GM23338 (cell line): Measurements from ENCODE around the gene CD84. TPM values are rescaled to one million over a fixed set of nuclear protein-coding genes. Genes with fewer than 3 reads are reported as not detected.

Experiments used
- ATAC-seq: fragments of 200-7000 bp; cut with Tn5 transposase; 3 replicates; pipeline ENCODE4 v1.9.1; 2020
- DNase-seq: peaks from one replicate; pipeline ENCODE4 v3.0.0-alpha.2; 2015; ENCODE audit warnings: low spot score
- H2AFZ ChIP-seq: fragments of 200-600 bp; sonication (generic); 2 replicates; pipeline ENCODE4 v1.8.0; 2016; ENCODE audit warnings: antibody characterized with exemption, mild to moderate bottlenecking, moderate library complexity
- H3F3A ChIP-seq: fragments of 200-600 bp; sonication (generic); replicated peaks from 2 replicates; pipeline ENCODE4 v1.8.0; 2017; ENCODE audit warnings: antibody characterized with exemption, mixed run types, low read depth
- H3K27ac ChIP-seq: fragments of 200-600 bp; sonication (generic); 2 replicates; pipeline ENCODE4 v1.6.1; 2016; ENCODE audit warnings: low read depth
- H3K27me3 ChIP-seq: fragments of 200-600 bp; sonication (generic); 2 replicates; pipeline ENCODE4 v1.8.0; 2016; ENCODE audit warnings: mild to moderate bottlenecking, mixed run types, moderate library complexity; ENCODE audit not compliant: insufficient read depth
- H3K36me3 ChIP-seq: fragments of 200-600 bp; sonication (generic); 2 replicates; pipeline ENCODE4 v1.8.0; 2016; ENCODE audit warnings: mild to moderate bottlenecking; ENCODE audit not compliant: insufficient read depth
- H3K4me1 ChIP-seq: fragments of 200-600 bp; sonication (generic); 2 replicates; pipeline ENCODE4 v1.8.0; 2016; ENCODE audit warnings: mild to moderate bottlenecking, moderate library complexity; ENCODE audit not compliant: insufficient read depth
- H3K4me2 ChIP-seq: fragments of 200-600 bp; sonication (generic); 2 replicates; pipeline ENCODE4 v1.7.1; 2017; ENCODE audit warnings: mixed run types
- H3K4me3 ChIP-seq: fragments of 200-600 bp; sonication (generic); 2 replicates; pipeline ENCODE4 v1.6.1; 2016; ENCODE audit warnings: mixed run types
- H3K79me2 ChIP-seq: fragments of 200-600 bp; sonication (generic); replicated peaks from 2 replicates; pipeline ENCODE4 v1.8.0; 2017; ENCODE audit warnings: mild to moderate bottlenecking; ENCODE audit not compliant: insufficient read depth
- H3K9me2 ChIP-seq: fragments of 200-600 bp; sonication (generic); 2 replicates; pipeline ENCODE4 v1.8.0; 2017; ENCODE audit not compliant: insufficient read depth
- H4K20me1 ChIP-seq: fragments of 200-600 bp; sonication (generic); replicated peaks from 2 replicates; pipeline ENCODE4 v1.8.0; 2017; ENCODE audit warnings: mild to moderate bottlenecking; ENCODE audit not compliant: insufficient read depth
- H3K27ac Mint-ChIP-seq: 2 replicates; pipeline ENCODE4 v1.8.0; 2020; ENCODE audit warnings: inconsistent platforms, mild to moderate bottlenecking, moderate library complexity, mixed read lengths
- H3K27me3 Mint-ChIP-seq: 3 replicates; pipeline ENCODE4 v1.8.0; 2022; ENCODE audit warnings: low read depth, mild to moderate bottlenecking, moderate library complexity, mixed read lengths, inconsistent platforms; ENCODE audit not compliant: insufficient read depth, poor library complexity
- H3K36me3 Mint-ChIP-seq: 3 replicates; pipeline ENCODE4 v1.8.0; 2021; ENCODE audit warnings: low read depth, mild to moderate bottlenecking, inconsistent platforms, moderate library complexity, mixed read lengths
- H3K4me1 Mint-ChIP-seq: 3 replicates; pipeline ENCODE4 v1.8.0; 2020; ENCODE audit warnings: mild to moderate bottlenecking, inconsistent platforms, mixed read lengths
- H3K4me3 Mint-ChIP-seq: 3 replicates; pipeline ENCODE4 v1.8.0; 2021; ENCODE audit warnings: moderate library complexity, mild to moderate bottlenecking, inconsistent platforms, mixed read lengths
- H3K9me3 Mint-ChIP-seq: 3 replicates; pipeline ENCODE4 v1.8.0; 2020; ENCODE audit warnings: moderate library complexity, mild to moderate bottlenecking, inconsistent platforms, mixed read lengths
- EZH2phosphoT487 ChIP-seq: fragments of 200-600 bp; sonication (generic); IDR thresholded peaks from one replicate; pipeline ENCODE4 v1.8.1; 2018; ENCODE audit warnings: antibody characterized with exemption; ENCODE audit not compliant: unreplicated experiment
- JUNB ChIP-seq: IDR thresholded peaks from one replicate; pipeline ENCODE4 v1.6.1; 2016; ENCODE audit warnings: antibody characterized with exemption; ENCODE audit not compliant: unreplicated experiment
- STAT1 ChIP-seq: IDR thresholded peaks from one replicate; pipeline ENCODE4 v1.6.1; 2016; ENCODE audit warnings: antibody characterized with exemption; ENCODE audit not compliant: unreplicated experiment
- ZNF114 ChIP-seq: fragments of 250-450 bp; sonication (Bioruptor Pico); IDR thresholded peaks from 2 replicates; pipeline ENCODE4 v1.5.0; 2020; ENCODE audit warnings: mild to moderate bottlenecking, moderate library complexity
- polyA plus RNA-seq: library from polyadenylated mRNA; unstranded; fragments of >200 nt; fragmentation: Nextera tagmentation; extraction: Ambion mirVana; gene quantifications from 2 replicates; pipeline ENCODE4 v1.2.1, GENCODE V29; 2016
- total RNA-seq: library from RNA; depleted of rRNA; stranded (reverse); fragments of >200 nt; shearing (Covaris generic); gene quantifications from 2 replicates; pipeline ENCODE4 v1.2.3, GENCODE V29; 2014
- TF ChIP-seq, protein P1 (sequence below): fragments of 250-450 bp; sonication (Bioruptor Pico); IDR thresholded peaks from 2 replicates; pipeline ENCODE4 v1.5.0; 2020; ENCODE audit warnings: mild to moderate bottlenecking, moderate library complexity
- TF ChIP-seq, protein P2 (sequence below): IDR thresholded peaks from 2 replicates; pipeline ENCODE4 v1.6.1; 2016; ENCODE audit warnings: antibody characterized with exemption
- TF ChIP-seq, protein P3 (sequence below): IDR thresholded peaks from one replicate; pipeline ENCODE4 v1.6.1; 2018; ENCODE audit warnings: antibody characterized with exemption; ENCODE audit not compliant: unreplicated experiment

CD84 gene
- total and polyA plus RNA-seq, 2 experiments from 2014 or later: not detected

DNA sequence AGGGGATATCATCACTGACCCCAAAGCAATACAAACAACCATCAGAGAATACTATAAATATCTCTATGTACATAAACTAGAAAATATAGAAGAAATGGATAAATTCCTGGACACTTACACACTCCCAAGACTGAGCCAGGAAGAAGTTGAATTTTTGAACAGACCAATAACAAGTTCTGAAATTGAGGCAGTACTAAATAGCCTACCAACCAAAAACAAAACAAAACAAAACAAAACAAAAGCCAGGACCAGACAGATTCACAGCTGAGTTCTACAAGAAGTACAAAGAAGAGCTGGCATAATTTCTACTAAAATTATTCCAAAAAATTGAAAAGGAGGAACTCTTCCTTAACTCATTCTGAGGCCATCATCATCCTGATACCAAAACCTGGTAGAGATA is 18.5 kb downstream of the CD84 start (continued):
- TF ChIP-seq, protein P1, sequence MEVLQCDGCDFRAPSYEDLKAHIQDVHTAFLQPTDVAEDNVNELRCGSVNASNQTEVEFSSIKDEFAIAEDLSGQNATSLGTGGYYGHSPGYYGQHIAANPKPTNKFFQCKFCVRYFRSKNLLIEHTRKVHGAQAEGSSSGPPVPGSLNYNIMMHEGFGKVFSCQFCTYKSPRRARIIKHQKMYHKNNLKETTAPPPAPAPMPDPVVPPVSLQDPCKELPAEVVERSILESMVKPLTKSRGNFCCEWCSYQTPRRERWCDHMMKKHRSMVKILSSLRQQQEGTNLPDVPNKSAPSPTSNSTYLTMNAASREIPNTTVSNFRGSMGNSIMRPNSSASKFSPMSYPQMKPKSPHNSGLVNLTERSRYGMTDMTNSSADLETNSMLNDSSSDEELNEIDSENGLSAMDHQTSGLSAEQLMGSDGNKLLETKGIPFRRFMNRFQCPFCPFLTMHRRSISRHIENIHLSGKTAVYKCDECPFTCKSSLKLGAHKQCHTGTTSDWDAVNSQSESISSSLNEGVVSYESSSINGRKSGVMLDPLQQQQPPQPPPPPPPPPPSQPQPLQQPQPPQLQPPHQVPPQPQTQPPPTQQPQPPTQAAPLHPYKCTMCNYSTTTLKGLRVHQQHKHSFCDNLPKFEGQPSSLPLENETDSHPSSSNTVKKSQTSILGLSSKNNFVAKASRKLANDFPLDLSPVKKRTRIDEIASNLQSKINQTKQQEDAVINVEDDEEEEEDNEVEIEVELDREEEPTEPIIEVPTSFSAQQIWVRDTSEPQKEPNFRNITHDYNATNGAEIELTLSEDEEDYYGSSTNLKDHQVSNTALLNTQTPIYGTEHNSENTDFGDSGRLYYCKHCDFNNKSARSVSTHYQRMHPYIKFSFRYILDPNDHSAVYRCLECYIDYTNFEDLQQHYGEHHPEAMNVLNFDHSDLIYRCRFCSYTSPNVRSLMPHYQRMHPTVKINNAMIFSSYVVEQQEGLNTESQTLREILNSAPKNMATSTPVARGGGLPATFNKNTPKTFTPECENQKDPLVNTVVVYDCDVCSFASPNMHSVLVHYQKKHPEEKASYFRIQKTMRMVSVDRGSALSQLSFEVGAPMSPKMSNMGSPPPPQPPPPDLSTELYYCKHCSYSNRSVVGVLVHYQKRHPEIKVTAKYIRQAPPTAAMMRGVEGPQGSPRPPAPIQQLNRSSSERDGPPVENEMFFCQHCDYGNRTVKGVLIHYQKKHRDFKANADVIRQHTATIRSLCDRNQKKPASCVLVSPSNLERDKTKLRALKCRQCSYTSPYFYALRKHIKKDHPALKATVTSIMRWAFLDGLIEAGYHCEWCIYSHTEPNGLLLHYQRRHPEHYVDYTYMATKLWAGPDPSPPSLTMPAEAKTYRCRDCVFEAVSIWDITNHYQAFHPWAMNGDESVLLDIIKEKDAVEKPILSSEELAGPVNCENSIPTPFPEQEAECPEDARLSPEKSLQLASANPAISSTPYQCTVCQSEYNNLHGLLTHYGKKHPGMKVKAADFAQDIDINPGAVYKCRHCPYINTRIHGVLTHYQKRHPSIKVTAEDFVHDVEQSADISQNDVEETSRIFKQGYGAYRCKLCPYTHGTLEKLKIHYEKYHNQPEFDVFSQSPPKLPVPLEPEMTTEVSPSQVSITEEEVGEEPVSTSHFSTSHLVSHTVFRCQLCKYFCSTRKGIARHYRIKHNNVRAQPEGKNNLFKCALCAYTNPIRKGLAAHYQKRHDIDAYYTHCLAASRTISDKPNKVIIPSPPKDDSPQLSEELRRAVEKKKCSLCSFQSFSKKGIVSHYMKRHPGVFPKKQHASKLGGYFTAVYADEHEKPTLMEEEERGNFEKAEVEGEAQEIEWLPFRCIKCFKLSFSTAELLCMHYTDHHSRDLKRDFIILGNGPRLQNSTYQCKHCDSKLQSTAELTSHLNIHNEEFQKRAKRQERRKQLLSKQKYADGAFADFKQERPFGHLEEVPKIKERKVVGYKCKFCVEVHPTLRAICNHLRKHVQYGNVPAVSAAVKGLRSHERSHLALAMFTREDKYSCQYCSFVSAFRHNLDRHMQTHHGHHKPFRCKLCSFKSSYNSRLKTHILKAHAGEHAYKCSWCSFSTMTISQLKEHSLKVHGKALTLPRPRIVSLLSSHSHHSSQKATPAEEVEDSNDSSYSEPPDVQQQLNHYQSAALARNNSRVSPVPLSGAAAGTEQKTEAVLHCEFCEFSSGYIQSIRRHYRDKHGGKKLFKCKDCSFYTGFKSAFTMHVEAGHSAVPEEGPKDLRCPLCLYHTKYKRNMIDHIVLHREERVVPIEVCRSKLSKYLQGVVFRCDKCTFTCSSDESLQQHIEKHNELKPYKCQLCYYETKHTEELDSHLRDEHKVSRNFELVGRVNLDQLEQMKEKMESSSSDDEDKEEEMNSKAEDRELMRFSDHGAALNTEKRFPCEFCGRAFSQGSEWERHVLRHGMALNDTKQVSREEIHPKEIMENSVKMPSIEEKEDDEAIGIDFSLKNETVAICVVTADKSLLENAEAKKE (CRISPR knock-in tag): no peak

DNA sequence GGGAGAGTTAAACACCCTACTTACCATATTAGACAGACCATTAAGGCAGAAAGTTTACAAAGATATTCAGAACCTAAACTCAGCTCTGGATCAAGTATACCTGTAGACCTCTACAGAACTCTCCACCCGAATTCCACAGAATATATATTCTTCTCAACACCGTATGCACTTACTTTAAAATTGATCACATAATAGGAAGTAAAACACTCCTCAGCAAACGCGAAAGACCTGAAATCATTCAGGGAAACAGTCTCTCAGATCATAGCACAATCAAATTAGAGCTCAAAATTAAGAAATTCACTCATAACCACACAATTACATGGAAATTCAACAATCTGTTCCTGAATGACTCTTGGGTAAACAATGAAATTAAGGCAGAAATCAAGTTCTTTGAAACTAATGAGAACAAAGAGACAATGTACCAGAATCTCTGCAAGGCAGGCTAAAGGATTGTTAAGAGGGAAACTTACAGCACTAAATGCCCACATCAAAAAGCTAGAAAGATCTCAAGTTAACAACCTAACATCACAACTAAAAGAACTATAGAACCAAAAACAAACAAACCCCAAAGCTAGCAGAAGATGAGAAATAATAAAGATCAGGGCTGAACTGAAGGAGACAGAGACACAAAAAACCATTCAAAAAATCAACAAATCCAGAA is 19.1 kb downstream of the CD84 start:
- Mint-ChIP-seq H3K4me3 (no peak overlapping the region), H3K27me3 (no peaks in the 10 kb centered on the region), H3K4me1 (no peaks in the 10 kb centered on the region), H3K36me3 (no peaks in the 10 kb centered on the region), H3K27ac (no peak overlapping the region), H3K9me3 (peaks cover 16% of the 10 kb centered on the region)
- Histone ChIP-seq H3K4me3 (no peak overlapping the region), H3K9me2 (peaks cover 6% of the 10 kb centered on the region; the same call in 1 of the 2 replicates), H3K27ac (no peak overlapping the region), H3K4me1 (no peaks in the 10 kb centered on the region), H3K36me3 (peaks cover 3% of the 10 kb centered on the region; the same call in 1 of the 2 replicates), H2AFZ (no peak overlapping the region), H4K20me1 (no peaks in the 10 kb centered on the region), H3K79me2 (no peaks in the 10 kb centered on the region), H3K4me2 (no peak overlapping the region), H3K27me3 (no peaks in the 10 kb centered on the region), H3F3A (no peaks in the 10 kb centered on the region)
- ATAC-seq: no peak
- no peak for DNase-seq
- TF ChIP-seq EZH2phosphoT487: no peak
- TF ChIP-seq STAT1: no peak
- TF ChIP-seq, protein P2, sequence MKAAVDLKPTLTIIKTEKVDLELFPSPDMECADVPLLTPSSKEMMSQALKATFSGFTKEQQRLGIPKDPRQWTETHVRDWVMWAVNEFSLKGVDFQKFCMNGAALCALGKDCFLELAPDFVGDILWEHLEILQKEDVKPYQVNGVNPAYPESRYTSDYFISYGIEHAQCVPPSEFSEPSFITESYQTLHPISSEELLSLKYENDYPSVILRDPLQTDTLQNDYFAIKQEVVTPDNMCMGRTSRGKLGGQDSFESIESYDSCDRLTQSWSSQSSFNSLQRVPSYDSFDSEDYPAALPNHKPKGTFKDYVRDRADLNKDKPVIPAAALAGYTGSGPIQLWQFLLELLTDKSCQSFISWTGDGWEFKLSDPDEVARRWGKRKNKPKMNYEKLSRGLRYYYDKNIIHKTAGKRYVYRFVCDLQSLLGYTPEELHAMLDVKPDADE: no peak
- TF ChIP-seq JUNB: no peak
- TF ChIP-seq, protein P3, sequence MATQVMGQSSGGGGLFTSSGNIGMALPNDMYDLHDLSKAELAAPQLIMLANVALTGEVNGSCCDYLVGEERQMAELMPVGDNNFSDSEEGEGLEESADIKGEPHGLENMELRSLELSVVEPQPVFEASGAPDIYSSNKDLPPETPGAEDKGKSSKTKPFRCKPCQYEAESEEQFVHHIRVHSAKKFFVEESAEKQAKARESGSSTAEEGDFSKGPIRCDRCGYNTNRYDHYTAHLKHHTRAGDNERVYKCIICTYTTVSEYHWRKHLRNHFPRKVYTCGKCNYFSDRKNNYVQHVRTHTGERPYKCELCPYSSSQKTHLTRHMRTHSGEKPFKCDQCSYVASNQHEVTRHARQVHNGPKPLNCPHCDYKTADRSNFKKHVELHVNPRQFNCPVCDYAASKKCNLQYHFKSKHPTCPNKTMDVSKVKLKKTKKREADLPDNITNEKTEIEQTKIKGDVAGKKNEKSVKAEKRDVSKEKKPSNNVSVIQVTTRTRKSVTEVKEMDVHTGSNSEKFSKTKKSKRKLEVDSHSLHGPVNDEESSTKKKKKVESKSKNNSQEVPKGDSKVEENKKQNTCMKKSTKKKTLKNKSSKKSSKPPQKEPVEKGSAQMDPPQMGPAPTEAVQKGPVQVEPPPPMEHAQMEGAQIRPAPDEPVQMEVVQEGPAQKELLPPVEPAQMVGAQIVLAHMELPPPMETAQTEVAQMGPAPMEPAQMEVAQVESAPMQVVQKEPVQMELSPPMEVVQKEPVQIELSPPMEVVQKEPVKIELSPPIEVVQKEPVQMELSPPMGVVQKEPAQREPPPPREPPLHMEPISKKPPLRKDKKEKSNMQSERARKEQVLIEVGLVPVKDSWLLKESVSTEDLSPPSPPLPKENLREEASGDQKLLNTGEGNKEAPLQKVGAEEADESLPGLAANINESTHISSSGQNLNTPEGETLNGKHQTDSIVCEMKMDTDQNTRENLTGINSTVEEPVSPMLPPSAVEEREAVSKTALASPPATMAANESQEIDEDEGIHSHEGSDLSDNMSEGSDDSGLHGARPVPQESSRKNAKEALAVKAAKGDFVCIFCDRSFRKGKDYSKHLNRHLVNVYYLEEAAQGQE: no peak
- no peak for TF ChIP-seq ZNF114 (CRISPR knock-in tag)
